Tibial nerve (tissue), 4 donors: ENCODE results near the gene CAPN3. TPM values are rescaled to one million over a fixed set of nuclear protein-coding genes. Genes with fewer than 3 reads are reported as not detected.

Source experiments
- DNase-seq, 2 donors: peaks; one replicate each; pipeline ENCODE4 v3.0.0-alpha.2; 2019; ENCODE audit warnings: low spot score in 2 of 2
- H3K27ac ChIP-seq, 4 donors: fragments of 200-600 bp; sonication (generic) in 3 of 4; one replicate each; pipeline ENCODE4 v1.5.1; 2017 to 2019; ENCODE audit warnings: mild to moderate bottlenecking in 1 of 4
- H3K27me3 ChIP-seq, 2 donors: fragments of 200-600 bp; sonication (generic) in 1 of 2; one replicate each; pipeline versions ENCODE4 v1.5.1 to v1.6.0; 2017 to 2019
- H3K36me3 ChIP-seq, 3 donors: fragments of 200-600 bp; sonication (generic); one replicate each; pipeline ENCODE4 v1.5.1; 2018 to 2019
- H3K4me1 ChIP-seq, 4 donors: fragments of 200-600 bp; sonication (generic) in 3 of 4; one replicate each; pipeline ENCODE4 v1.5.1; 2017 to 2019
- H3K4me3 ChIP-seq, 4 donors: fragments of 200-600 bp; sonication (generic) in 3 of 4; one replicate each; pipeline ENCODE4 v1.5.1; 2017 to 2019; ENCODE audit warnings: mild to moderate bottlenecking in 1 of 4, moderate library complexity in 1 of 4
- H3K9me3 ChIP-seq, 4 donors: fragments of 200-600 bp; sonication (generic) in 3 of 4; one replicate each; pipeline ENCODE4 v1.5.1; 2017 to 2019
- EP300 ChIP-seq, 2 donors: sonication (generic); formaldehyde crosslinking; IDR thresholded peaks; one replicate each; pipeline ENCODE4 v1.6.1; 2017; ENCODE audit warnings: antibody characterized with exemption in 2 of 2, mild to moderate bottlenecking in 1 of 2
- POLR2A ChIP-seq, 2 donors: fragments of 450-650 bp; IDR thresholded peaks; one replicate each; pipeline ENCODE4 v1.6.1; 2017; ENCODE audit warnings: antibody characterized with exemption in 2 of 2, mild to moderate bottlenecking in 2 of 2, moderate library complexity in 2 of 2
- WGBS, 2 donors: methylation state at CpG; one replicate each; pipeline ENCODE4 v1.1.5; 2018; 5-methylcytosine and 5-hydroxymethylcytosine counted together
- total RNA-seq, 4 donors: library from RNA; depleted of rRNA; stranded (reverse); fragments of >200 nt; gene quantifications; one replicate each; pipeline ENCODE4 v1.1.0, GENCODE V29; 2016
- TF ChIP-seq, protein P1 (sequence below), 5 experiments: fragments of 200-600 bp in 3 of 5; fragments of 450-650 bp in 2 of 5; sonication (generic) in 3 of 5; IDR thresholded peaks; one replicate each; pipeline ENCODE4 v1.5.1; 2016 to 2019; ENCODE audit warnings: antibody characterized with exemption in 5 of 5, mild to moderate bottlenecking in 3 of 5, moderate library complexity in 2 of 5

CAPN3 gene
- total RNA-seq, 4 donors from 2014 or later = 16.1 to 34.9 (median 30.7) TPM

DNA sequence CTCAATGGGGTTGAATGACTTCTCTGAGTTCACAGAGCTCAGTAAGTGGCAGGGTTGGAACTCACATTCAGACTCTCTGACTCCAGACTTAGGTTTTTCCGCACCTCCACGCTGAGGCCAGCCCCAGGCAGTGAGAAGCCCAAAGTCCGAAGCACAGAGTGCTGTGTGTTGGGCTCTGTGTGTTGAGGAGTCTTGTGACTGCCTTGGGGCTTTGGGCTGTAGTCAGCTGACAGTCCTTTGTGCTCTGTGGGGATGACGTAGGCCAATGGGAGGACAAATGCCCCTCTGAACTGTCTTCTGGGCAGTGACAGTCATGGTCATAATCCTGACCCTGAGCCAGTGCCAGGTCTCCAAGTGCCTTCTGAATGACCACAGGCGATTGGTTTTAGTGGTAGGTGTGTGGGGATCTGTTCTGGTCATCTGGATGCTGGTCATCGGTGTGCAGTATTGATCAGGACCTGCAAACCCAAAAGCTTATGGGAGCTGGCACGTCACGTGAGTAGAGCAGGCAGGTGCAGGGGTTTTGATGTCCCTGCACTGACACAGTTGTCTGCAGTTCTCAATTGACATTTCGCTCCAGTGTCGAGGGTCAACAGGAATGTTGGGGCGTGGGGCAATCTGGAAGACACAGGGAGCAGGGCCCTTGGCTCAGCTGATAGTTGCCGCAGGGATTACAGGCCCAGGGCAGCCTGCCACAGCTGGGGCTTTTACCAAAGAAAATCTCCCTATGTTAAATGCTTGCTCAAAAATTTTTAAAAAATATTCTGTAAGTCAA lies 45.3 kb downstream of the CAPN3 start:
- Histone ChIP-seq H3K36me3 (peaks cover 0 to 70% (median 0%) of the 10 kb centered on the region in 3 donors), H3K27ac (peak overlapping the region in 2 of 4 donors; percentile 44 to 60), H3K4me1 (no peaks in the 10 kb centered on the region), H3K9me3 (no peaks in the 10 kb centered on the region), H3K27me3 (no peaks in the 10 kb centered on the region), H3K4me3 (no peak overlapping the region)
- TF ChIP-seq EP300 (IDR thresholded peaks at IDR 0.05) = peak in 1 of 2 donors; percentile 20
- TF ChIP-seq, protein P1, sequence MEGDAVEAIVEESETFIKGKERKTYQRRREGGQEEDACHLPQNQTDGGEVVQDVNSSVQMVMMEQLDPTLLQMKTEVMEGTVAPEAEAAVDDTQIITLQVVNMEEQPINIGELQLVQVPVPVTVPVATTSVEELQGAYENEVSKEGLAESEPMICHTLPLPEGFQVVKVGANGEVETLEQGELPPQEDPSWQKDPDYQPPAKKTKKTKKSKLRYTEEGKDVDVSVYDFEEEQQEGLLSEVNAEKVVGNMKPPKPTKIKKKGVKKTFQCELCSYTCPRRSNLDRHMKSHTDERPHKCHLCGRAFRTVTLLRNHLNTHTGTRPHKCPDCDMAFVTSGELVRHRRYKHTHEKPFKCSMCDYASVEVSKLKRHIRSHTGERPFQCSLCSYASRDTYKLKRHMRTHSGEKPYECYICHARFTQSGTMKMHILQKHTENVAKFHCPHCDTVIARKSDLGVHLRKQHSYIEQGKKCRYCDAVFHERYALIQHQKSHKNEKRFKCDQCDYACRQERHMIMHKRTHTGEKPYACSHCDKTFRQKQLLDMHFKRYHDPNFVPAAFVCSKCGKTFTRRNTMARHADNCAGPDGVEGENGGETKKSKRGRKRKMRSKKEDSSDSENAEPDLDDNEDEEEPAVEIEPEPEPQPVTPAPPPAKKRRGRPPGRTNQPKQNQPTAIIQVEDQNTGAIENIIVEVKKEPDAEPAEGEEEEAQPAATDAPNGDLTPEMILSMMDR (IDR thresholded peaks at IDR 0.05) = no peak
- no peak for DNase-seq
- WGBS, 2 donors = 66 to 79% methylated on average over 10 to 12 of the region's 12 CpGs

DNA sequence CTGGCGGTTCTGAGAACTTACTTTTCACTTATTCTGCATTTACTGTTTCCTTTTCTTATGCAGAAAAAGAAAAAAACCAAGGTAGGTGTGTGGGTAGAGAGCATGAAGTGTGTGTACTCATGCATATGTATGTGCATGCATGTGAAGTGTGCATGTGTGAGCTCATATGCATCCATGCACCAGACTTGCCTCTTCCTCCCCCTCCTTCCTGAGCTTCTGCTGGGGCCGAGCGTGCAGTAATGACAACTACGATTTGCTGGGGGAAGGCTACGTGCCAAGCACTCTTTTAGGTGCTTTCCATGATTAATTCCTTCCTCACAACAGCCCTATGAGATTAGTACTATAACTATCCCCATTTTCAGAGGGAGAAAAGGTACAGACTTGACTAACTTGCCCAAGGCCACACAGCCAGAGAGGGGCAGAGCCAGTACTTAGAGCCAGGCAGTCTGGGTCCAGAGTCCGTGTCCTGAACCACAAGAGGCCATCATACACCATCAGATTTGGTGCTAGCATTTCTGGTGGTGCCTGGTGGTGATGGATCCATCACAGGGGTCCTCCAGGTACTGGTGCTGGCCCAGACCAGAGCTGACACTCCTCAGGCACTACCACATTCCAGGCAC lies 46.7 kb downstream of the CAPN3 start:
- Histone ChIP-seq H3K27ac (no peak overlapping the region), H3K4me3 (no peak overlapping the region), H3K27me3 (no peaks in the 10 kb centered on the region), H3K4me1 (no peaks in the 10 kb centered on the region), H3K9me3 (no peaks in the 10 kb centered on the region), H3K36me3 (peaks cover 0 to 71% (median 0%) of the 10 kb centered on the region in 3 donors)
- no peak for DNase-seq
- WGBS, 2 donors = 58 to 63% methylated on average over 6 of the region's 6 CpGs
- TF ChIP-seq POLR2A (IDR thresholded peaks at IDR 0.05) (no peak), EP300 (IDR thresholded peaks at IDR 0.05) (no peak)
- TF ChIP-seq, protein P1 (IDR thresholded peaks at IDR 0.05) = no peak

DNA sequence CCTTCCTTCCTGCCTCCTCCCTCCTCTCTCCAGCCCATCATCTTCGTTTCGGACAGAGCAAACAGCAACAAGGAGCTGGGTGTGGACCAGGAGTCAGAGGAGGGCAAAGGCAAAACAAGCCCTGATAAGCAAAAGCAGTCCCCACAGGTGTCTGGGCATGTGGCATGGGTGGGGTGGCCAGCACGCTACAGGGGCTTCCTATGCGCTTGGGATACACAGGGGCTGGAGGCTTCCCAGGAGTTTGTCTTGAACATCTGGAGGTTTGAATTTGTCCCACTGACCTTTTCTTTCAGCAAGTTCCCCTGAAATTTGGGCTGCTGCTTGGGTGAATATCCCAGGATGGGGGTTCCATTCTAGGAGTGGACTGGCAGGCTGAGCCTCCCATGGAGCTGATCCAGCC lies 48.9 kb downstream of the CAPN3 start:
- Histone ChIP-seq H3K36me3 (peaks cover 0 to 71% (median 0%) of the 10 kb centered on the region in 3 donors), H3K4me1 (no peaks in the 10 kb centered on the region), H3K9me3 (no peaks in the 10 kb centered on the region), H3K27me3 (no peaks in the 10 kb centered on the region), H3K27ac (no peak overlapping the region), H3K4me3 (no peak overlapping the region)
- 74 to 85% methylated on average over 4 of the region's 4 CpGs for WGBS, 2 donors
- TF ChIP-seq, protein P1 (IDR thresholded peaks at IDR 0.05) = no peak
- no peak for TF ChIP-seq POLR2A (IDR thresholded peaks at IDR 0.05)
- no peak for DNase-seq

DNA sequence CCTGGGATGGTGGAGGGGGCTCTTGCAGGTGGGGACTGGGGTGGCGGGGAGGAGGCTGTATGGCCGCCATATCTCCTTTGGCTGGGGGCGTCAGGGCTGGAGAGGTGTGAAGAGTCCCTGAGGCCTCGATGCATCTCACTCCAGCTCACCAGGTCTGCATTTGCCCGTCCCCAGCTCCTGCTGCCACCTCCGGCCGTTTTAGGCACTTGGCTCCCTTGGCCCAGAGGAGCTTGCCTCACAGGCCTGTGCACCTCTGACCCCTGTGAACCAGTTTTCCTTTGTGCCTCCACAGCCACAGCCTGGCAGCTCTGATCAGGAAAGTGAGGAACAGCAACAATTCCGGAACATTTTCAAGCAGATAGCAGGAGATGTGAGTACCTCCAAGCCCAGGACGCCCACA lies 49.7 kb downstream of the CAPN3 start:
- WGBS, 2 donors = 87% methylated on average over 8 to 9 of the region's 9 CpGs
- Histone ChIP-seq H3K36me3 (peaks cover 0 to 69% (median 0%) of the 10 kb centered on the region in 3 donors), H3K27me3 (no peaks in the 10 kb centered on the region), H3K4me3 (no peak overlapping the region), H3K27ac (no peak overlapping the region), H3K4me1 (no peaks in the 10 kb centered on the region), H3K9me3 (no peaks in the 10 kb centered on the region)
- no peak for DNase-seq
- TF ChIP-seq EP300 (IDR thresholded peaks at IDR 0.05) (no peak), POLR2A (IDR thresholded peaks at IDR 0.05) (no peak)
- TF ChIP-seq, protein P1 (IDR thresholded peaks at IDR 0.05) = no peak

DNA sequence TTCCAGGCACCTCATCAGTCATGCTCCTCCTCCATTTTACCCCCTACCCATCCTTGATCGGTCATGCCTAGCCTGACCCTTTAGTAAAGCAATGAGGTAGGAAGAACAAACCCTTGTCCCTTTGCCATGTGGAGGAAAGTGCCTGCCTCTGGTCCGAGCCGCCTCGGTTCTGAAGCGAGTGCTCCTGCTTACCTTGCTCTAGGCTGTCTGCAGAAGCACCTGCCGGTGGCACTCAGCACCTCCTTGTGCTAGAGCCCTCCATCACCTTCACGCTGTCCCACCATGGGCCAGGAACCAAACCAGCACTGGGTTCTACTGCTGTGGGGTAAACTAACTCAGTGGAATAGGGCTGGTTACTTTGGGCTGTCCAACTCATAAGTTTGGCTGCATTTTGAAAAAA lies 52.6 kb downstream of the CAPN3 start:
- Histone ChIP-seq H3K9me3 (no peaks in the 10 kb centered on the region), H3K27me3 (no peaks in the 10 kb centered on the region), H3K27ac (no peak overlapping the region), H3K4me1 (no peaks in the 10 kb centered on the region), H3K4me3 (no peak overlapping the region), H3K36me3 (peaks cover 0 to 89% (median 2%) of the 10 kb centered on the region in 3 donors)
- TF ChIP-seq, protein P1 (IDR thresholded peaks at IDR 0.05) = no peak
- TF ChIP-seq EP300 (IDR thresholded peaks at IDR 0.05) = no peak
- TF ChIP-seq POLR2A (IDR thresholded peaks at IDR 0.05) = no peak
- 97 to 99% methylated on average over 7 of the region's 7 CpGs for WGBS, 2 donors
- no peak for DNase-seq
